DOHH2 (cell line): ENCODE measurements around the gene CFAP298.

Experiments
- H3F3A ChIP-seq: fragments of 200-600 bp; sonication (generic), shearing (Covaris generic); 2 replicates; pipeline ENCODE4 v1.6.0; 2016; ENCODE audit warnings: antibody characterized with exemption, mild to moderate bottlenecking; ENCODE audit not compliant: control insufficient read depth, insufficient read depth
- H3K27ac ChIP-seq: fragments of 200-600 bp; sonication (generic); 2 replicates; pipeline ENCODE4 v1.5.1; 2014; ENCODE audit warnings: low read depth, mild to moderate bottlenecking, low read length, moderate library complexity
- H3K27me3 ChIP-seq: fragments of 200-600 bp; sonication (generic); 2 replicates; pipeline ENCODE4 v1.6.1; 2014; ENCODE audit warnings: mild to moderate bottlenecking, low read length, mixed read lengths; ENCODE audit not compliant: control insufficient read depth
- H3K36me3 ChIP-seq: fragments of 200-600 bp; sonication (generic); 2 replicates; pipeline ENCODE4 v1.6.1; 2014; ENCODE audit warnings: mild to moderate bottlenecking, low read length, moderate library complexity, mixed read lengths; ENCODE audit not compliant: control insufficient read depth
- H3K4me1 ChIP-seq: fragments of 200-600 bp; sonication (generic); 2 replicates; pipeline ENCODE4 v1.6.1; 2014; ENCODE audit warnings: mild to moderate bottlenecking, low read length, mixed read lengths; ENCODE audit not compliant: control insufficient read depth
- H3K4me2 ChIP-seq: fragments of 200-600 bp; sonication (generic); 2 replicates; pipeline ENCODE4 v1.6.0; 2014; ENCODE audit warnings: mild to moderate bottlenecking, low read length, moderate library complexity
- H3K4me3 ChIP-seq: fragments of 200-600 bp; sonication (generic); 2 replicates; pipeline ENCODE4 v1.5.1; 2014; ENCODE audit warnings: mild to moderate bottlenecking, low read length, mixed read lengths
- H3K79me2 ChIP-seq: fragments of 200-600 bp; sonication (generic); 2 replicates; pipeline ENCODE4 v1.6.1; 2014; ENCODE audit warnings: mild to moderate bottlenecking, low read length, mixed read lengths; ENCODE audit not compliant: control insufficient read depth
- H3K9me2 ChIP-seq: fragments of 200-600 bp; sonication (generic); replicated peaks from 2 replicates; pipeline ENCODE4 v1.6.1; 2014; ENCODE audit warnings: mild to moderate bottlenecking, low read length, mixed read lengths; ENCODE audit not compliant: control insufficient read depth
- H3K9me3 ChIP-seq: fragments of 200-600 bp; sonication (generic); 2 replicates; pipeline ENCODE4 v1.6.1; 2014; ENCODE audit warnings: antibody characterized with exemption, low read length, mixed read lengths; ENCODE audit not compliant: control insufficient read depth, insufficient read depth
- H4K20me1 ChIP-seq: fragments of 200-600 bp; sonication (generic); 2 replicates; pipeline ENCODE4 v1.6.0; 2014; ENCODE audit warnings: low read depth, mild to moderate bottlenecking, antibody characterized with exemption, low read length, moderate library complexity; ENCODE audit not compliant: control insufficient read depth, insufficient read depth
- EZH2phosphoT487 ChIP-seq: fragments of 200-600 bp; sonication (generic); IDR thresholded peaks from 2 replicates; pipeline ENCODE4 v1.6.1; 2017; ENCODE audit warnings: borderline replicate concordance, mild to moderate bottlenecking, antibody characterized with exemption, low read length, moderate library complexity, mixed read lengths
- TF ChIP-seq, protein P1 (sequence below): fragments of 200-600 bp; sonication (generic); IDR thresholded peaks from one replicate; pipeline ENCODE4 v1.5.1; 2014; ENCODE audit warnings: antibody characterized with exemption, mild to moderate bottlenecking, low read depth, low read length; ENCODE audit not compliant: poor library complexity, severe bottlenecking

The CFAP298 gene

DNA sequence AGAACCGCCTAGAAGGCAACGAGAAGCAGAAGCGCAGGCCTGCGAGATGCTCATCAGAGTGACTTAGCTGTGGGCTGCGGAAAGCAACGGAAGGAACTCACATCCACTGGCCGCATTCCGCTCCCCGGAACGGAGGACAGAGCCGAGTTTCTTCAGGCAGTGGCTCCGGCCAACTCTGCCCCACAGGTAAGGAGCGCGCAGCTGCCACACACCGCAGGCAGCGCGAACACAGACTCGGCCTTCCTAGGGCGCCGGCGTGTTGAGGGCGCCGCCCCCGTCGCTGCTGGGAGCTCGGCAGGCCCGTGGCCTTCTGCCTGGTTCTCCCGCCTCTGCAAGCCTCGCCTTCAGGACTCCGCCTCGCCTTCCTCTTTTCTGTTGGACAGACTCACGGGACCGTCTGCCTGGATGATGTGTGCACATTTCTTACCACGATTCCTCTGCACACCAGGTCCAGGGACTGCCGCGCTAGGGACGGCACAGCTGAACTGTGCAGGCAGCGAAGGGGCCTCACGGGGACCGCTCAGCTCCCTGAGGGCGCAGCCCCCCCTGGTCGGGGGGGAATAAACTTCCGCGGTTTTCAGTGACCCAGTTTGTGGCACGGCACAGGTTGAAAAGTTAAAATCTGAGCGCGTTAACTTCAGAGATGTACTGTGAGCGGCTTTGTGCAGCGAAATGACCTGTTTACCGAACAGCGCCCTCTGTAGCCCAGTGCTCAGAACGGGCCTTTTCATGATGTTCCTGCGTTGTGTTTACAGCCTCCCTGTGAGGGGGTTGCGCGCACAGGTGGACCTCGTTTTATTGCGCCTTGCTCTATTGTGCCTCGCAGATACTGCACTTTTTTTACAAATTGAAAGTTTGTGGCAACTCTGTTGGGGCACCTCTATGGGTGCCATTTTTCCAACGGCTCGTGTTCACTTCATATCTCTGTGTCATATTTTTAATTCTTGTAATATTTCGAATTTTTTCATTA lies 42.6 kb downstream of the CFAP298 start:
- Histone ChIP-seq H4K20me1 (no peaks in the 10 kb centered on the region), H3K9me2 (no peaks in the 10 kb centered on the region), H3K27ac (no peak overlapping the region), H3K36me3 (no peaks in the 10 kb centered on the region), H3K27me3 (peaks cover 11% of the 10 kb centered on the region), H3F3A (no peaks in the 10 kb centered on the region), H3K79me2 (no peaks in the 10 kb centered on the region), H3K4me1 (peaks cover 13% of the 10 kb centered on the region), H3K4me2 (peak overlapping the region; percentile 100), H3K4me3 (peak overlapping the region; percentile 84), H3K9me3 (no peaks in the 10 kb centered on the region)
- TF ChIP-seq EZH2phosphoT487 = no peak
- TF ChIP-seq, protein P1, sequence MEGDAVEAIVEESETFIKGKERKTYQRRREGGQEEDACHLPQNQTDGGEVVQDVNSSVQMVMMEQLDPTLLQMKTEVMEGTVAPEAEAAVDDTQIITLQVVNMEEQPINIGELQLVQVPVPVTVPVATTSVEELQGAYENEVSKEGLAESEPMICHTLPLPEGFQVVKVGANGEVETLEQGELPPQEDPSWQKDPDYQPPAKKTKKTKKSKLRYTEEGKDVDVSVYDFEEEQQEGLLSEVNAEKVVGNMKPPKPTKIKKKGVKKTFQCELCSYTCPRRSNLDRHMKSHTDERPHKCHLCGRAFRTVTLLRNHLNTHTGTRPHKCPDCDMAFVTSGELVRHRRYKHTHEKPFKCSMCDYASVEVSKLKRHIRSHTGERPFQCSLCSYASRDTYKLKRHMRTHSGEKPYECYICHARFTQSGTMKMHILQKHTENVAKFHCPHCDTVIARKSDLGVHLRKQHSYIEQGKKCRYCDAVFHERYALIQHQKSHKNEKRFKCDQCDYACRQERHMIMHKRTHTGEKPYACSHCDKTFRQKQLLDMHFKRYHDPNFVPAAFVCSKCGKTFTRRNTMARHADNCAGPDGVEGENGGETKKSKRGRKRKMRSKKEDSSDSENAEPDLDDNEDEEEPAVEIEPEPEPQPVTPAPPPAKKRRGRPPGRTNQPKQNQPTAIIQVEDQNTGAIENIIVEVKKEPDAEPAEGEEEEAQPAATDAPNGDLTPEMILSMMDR = peak; percentile 85

DNA sequence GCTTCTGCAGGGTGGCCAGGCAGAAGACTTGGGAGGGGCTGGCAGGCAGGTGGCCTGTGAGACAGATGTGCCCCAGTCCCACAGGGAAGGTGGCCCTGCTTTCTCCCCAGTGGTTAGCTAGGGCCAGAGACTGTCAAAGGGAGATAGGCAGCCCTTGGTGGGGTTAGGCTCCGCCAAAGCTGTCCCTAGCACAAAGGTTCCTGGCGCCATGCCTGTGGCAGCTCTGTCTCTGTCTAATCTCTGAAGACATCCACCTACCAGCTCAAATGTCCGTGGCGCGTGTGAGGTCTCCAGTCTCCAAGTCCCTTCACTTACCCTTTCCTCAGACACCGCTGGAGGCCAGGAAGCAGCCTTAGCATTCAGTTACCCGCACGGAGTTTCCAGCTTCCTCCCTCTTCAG lies 44.6 kb downstream of the CFAP298 start:
- Histone ChIP-seq H3K4me2 (no peak overlapping the region), H3F3A (no peaks in the 10 kb centered on the region)
- TF ChIP-seq, protein P1 = no peak
- no peak for TF ChIP-seq EZH2phosphoT487

DNA sequence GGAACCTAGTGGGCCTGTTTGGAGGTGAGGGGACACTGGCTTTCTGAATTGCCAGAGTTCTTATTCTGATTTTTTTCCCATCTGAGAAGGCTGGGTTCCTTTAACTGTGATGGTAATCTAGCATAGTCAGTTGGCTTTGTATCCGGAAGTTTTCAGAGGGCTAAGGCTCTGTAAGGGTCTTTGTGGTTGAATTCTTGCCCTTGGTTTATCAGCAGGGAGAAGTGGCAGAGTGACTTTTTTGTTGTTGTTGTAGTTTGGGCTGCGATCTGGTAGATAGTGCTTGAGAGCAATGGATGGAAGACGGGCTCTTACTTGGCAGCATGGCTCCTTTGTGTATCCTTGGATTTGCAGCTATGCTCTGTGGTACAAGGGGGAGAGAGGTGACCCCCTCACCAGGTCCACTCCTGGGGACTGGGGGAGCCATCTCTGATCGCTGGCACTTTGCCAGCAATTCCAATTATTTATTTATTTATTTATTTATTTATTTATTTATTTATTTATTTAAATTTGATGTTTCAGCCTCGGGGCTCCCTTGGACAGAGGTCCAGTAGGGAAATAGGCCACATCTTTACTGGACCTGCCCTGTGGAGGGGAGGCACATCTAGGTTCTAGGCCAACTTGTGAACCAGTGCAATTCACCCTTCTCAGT lies 45.3 kb downstream of the CFAP298 start:
- no peak overlapping the region for H3K4me3 ChIP-seq
- H3K9me2 ChIP-seq = no peaks in the 10 kb centered on the region
- H4K20me1 ChIP-seq = no peaks in the 10 kb centered on the region
- H3K4me1 ChIP-seq = peaks cover 13% of the 10 kb centered on the region
- TF ChIP-seq, protein P1 = no peak
- TF ChIP-seq EZH2phosphoT487 = no peak
- no peaks in the 10 kb centered on the region for H3K9me3 ChIP-seq
- H3K27ac ChIP-seq = no peak overlapping the region
- peaks cover 11% of the 10 kb centered on the region for H3K27me3 ChIP-seq
- H3K4me2 ChIP-seq = no peak overlapping the region
- no peaks in the 10 kb centered on the region for H3K79me2 ChIP-seq
- H3K36me3 ChIP-seq = no peaks in the 10 kb centered on the region
- H3F3A ChIP-seq = no peaks in the 10 kb centered on the region

More for the DNA sequence above, 44.6 kb downstream of the CFAP298 start:
- H3K9me3 ChIP-seq = no peaks in the 10 kb centered on the region
- H3K36me3 ChIP-seq = no peaks in the 10 kb centered on the region
- no peaks in the 10 kb centered on the region for H4K20me1 ChIP-seq
- H3K4me3 ChIP-seq = no peak overlapping the region
- H3K9me2 ChIP-seq = no peaks in the 10 kb centered on the region
- H3K27me3 ChIP-seq = peaks cover 11% of the 10 kb centered on the region
- H3K79me2 ChIP-seq = no peaks in the 10 kb centered on the region
- H3K4me1 ChIP-seq = peaks cover 13% of the 10 kb centered on the region
- H3K27ac ChIP-seq = no peak overlapping the region
